IMR-90 (cell line): Measurements from ENCODE around the gene TBRG4. TPM values are rescaled to one million over a fixed set of nuclear protein-coding genes. Genes with fewer than 3 reads are reported as not detected.

ENCODE experiments used
- ATAC-seq: fragments of 200-7000 bp; cut with Tn5 transposase; 2 replicates; pipeline ENCODE4 v1.9.1; 2020; ENCODE audit warnings: low read depth, mild to moderate bottlenecking, moderate library complexity
- BruUV-seq: library from RNA; stranded (reverse); fragments of 400-500 nt; replicated peaks from 2 replicates; lab custom pipeline; 2021; lab: Mats Ljungman, UMichigan
- CTCF ChIA-PET: fragments of 300-600 bp; formaldehyde crosslinking; extraction: SDS; loops from one replicate; lab custom pipeline; 2021; ENCODE audit warnings: antibody characterized with exemption; lab: Yijun Ruan, JAX
- POLR2A ChIA-PET: fragments of 300-600 bp; sonication (Branson Sonifier 250); formaldehyde crosslinking; loops from one replicate; lab custom pipeline; 2022; ENCODE audit warnings: antibody characterized with exemption; ENCODE audit not compliant: unreplicated experiment; lab: Charles Lee
- DNase-seq: peaks from one replicate; pipeline ENCODE4 v3.0.0; 2013
- H2AFZ ChIP-seq: replicated peaks from 2 replicates; pipeline ENCODE3; 2013; ENCODE audit warnings: low read length, mild to moderate bottlenecking; ENCODE audit not compliant: poor library complexity
- H2AK5ac ChIP-seq: 2 replicates; pipeline ENCODE4 v1.6.1; 2013; ENCODE audit warnings: low read depth, low read length, inconsistent platforms
- H2AK9ac ChIP-seq: replicated peaks from 2 replicates; pipeline ENCODE3; 2013; ENCODE audit warnings: mild to moderate bottlenecking, low read depth, low read length, moderate library complexity; ENCODE audit not compliant: poor library complexity
- H2BK120ac ChIP-seq: 2 replicates; pipeline ENCODE4 v1.6.1; 2013; ENCODE audit warnings: low read depth, low read length, inconsistent platforms
- H2BK15ac ChIP-seq: 3 replicates; pipeline ENCODE4 v1.6.1; 2013; ENCODE audit warnings: low read depth, low read length, inconsistent platforms
- H2BK20ac ChIP-seq: 2 replicates; pipeline ENCODE4 v1.6.1; 2013; ENCODE audit warnings: low read depth, mild to moderate bottlenecking, inconsistent platforms, low read length, moderate library complexity
- H2BK5ac ChIP-seq: 2 replicates; pipeline ENCODE4 v1.6.1; 2013; ENCODE audit warnings: mild to moderate bottlenecking, low read depth, low read length, inconsistent platforms; ENCODE audit not compliant: poor library complexity, severe bottlenecking
- H3K14ac ChIP-seq: replicated peaks from 2 replicates; pipeline ENCODE4 v1.6.1; 2013; ENCODE audit warnings: low read depth, low read length, inconsistent platforms
- H3K18ac ChIP-seq: 2 replicates; pipeline ENCODE4 v1.6.1; 2013; ENCODE audit warnings: low read depth, low read length, control low read depth
- H3K23ac ChIP-seq: 2 replicates; pipeline ENCODE4 v1.6.1; 2013; ENCODE audit warnings: low read depth, low read length, inconsistent platforms
- H3K27ac ChIP-seq: 2 replicates; pipeline ENCODE4 v1.5.1; 2013; ENCODE audit warnings: mild to moderate bottlenecking, control low read depth, low read length; ENCODE audit not compliant: insufficient read depth
- H3K27me3 ChIP-seq: 2 replicates; pipeline ENCODE4 v1.6.1; 2013; ENCODE audit warnings: low read length; ENCODE audit not compliant: control insufficient read depth, insufficient read depth
- H3K36me3 ChIP-seq: 2 replicates; pipeline ENCODE4 v1.6.1; 2013; ENCODE audit warnings: low read length, mixed read lengths; ENCODE audit not compliant: control insufficient read depth, insufficient read depth
- H3K4ac ChIP-seq: 2 replicates; pipeline ENCODE4 v1.6.1; 2013; ENCODE audit warnings: low read depth, low read length, inconsistent platforms
- H3K4me1 ChIP-seq: 2 replicates; pipeline ENCODE4 v1.6.1; 2013; ENCODE audit warnings: low read length, mixed read lengths; ENCODE audit not compliant: control insufficient read depth, insufficient read depth
- H3K4me2 ChIP-seq: 2 replicates; pipeline ENCODE4 v1.6.1; 2013; ENCODE audit warnings: low read depth, mild to moderate bottlenecking, control low read depth, low read length, moderate library complexity
- H3K4me3 ChIP-seq: 2 replicates; pipeline ENCODE4 v1.5.1; 2013; ENCODE audit warnings: low read depth, mild to moderate bottlenecking, control low read depth, low read length, moderate library complexity; ENCODE audit not compliant: insufficient read depth
- H3K56ac ChIP-seq: 2 replicates; pipeline ENCODE4 v1.6.1; 2013; ENCODE audit warnings: low read length, inconsistent platforms; ENCODE audit not compliant: insufficient read depth; ENCODE audit errors: extremely low read depth
- H3K79me1 ChIP-seq, 2 experiments: 2 replicates each; pipeline ENCODE4 v1.6.1; 2013; ENCODE audit warnings: low read length in 2 of 2, inconsistent platforms in 1 of 2, low read depth in 1 of 2
- H3K9ac ChIP-seq: 2 replicates; pipeline ENCODE4 v1.6.1; 2013; ENCODE audit warnings: low read depth, low read length, control low read depth
- H3K9me1 ChIP-seq: 2 replicates; pipeline ENCODE4 v1.6.1; 2013; ENCODE audit warnings: low read length, inconsistent platforms; ENCODE audit not compliant: insufficient read depth
- H3K9me3 ChIP-seq: 2 replicates; pipeline ENCODE4 v1.6.1; 2013; ENCODE audit warnings: low read length; ENCODE audit not compliant: control insufficient read depth, insufficient read depth
- H4K20me1 ChIP-seq: 2 replicates; pipeline ENCODE4 v1.6.1; 2013; ENCODE audit warnings: low read length, inconsistent platforms; ENCODE audit not compliant: insufficient read depth
- H4K5ac ChIP-seq: 2 replicates; pipeline ENCODE4 v1.6.1; 2013; ENCODE audit warnings: mild to moderate bottlenecking, low read depth, low read length, control low read depth
- H4K8ac ChIP-seq, 2 experiments: 2 replicates each; pipeline ENCODE4 v1.6.1; 2013; ENCODE audit warnings: low read depth in 2 of 2, low read length in 2 of 2, control low read depth in 1 of 2, inconsistent platforms in 1 of 2
- H4K91ac ChIP-seq: 2 replicates; pipeline ENCODE4 v1.6.1; 2013; ENCODE audit warnings: low read depth, low read length, inconsistent platforms; ENCODE audit not compliant: insufficient read depth
- BHLHE40 ChIP-seq: fragments of 150-350 bp; IDR thresholded peaks from 2 replicates; pipeline ENCODE4 v1.6.1; 2016; ENCODE audit warnings: mild to moderate bottlenecking, low read depth, low read length
- RAD21 ChIP-seq: IDR thresholded peaks from 2 replicates; pipeline ENCODE4 v1.6.1; 2012; ENCODE audit warnings: low read length, improper control_type of control experiment
- WGBS, 2 experiments: methylation state at CpG; one replicate each; pipeline versions ENCODE4 v1.1.5 to v1.1.7; 2013; ENCODE audit warnings: missing lambda C conversion rate in 2 of 2; ENCODE audit not compliant: insufficient read length in 1 of 2; ENCODE audit errors: extremely low coverage in 2 of 2; 5-methylcytosine and 5-hydroxymethylcytosine counted together
- dilution Hi-C: fragments of 300-500 bp; cut with HindIII; formaldehyde crosslinking; loops from one replicate; pipeline ENCODE4 v1.14.3; 2018; ENCODE audit warnings: low sequenced_read_pairs; ENCODE audit not compliant: unreplicated experiment
- in situ Hi-C: fragments of 300-500 bp; cut with MboI; formaldehyde crosslinking; loops from 3 replicates; pipeline ENCODE4 v1.14.3; 2019; ENCODE audit warnings: low sequenced_read_pairs, inconsistent platforms, mixed read lengths
- intact Hi-C: fragments of 100-400 bp; cut with micrococcal nuclease; formaldehyde crosslinking; loops from 2 replicates; pipeline ENCODE4 v1.10.0; 2022
- polyA plus RNA-seq, 3 experiments: library from polyadenylated mRNA; depleted of rRNA; stranded (reverse); fragments of >200 nt; gene quantifications; 2 replicates each; pipeline ENCODE4 v1.2.3, GENCODE V29; 2012; ENCODE audit warnings: low replicate concordance in 1 of 3
- total RNA-seq: library from RNA; depleted of rRNA; stranded (reverse); fragments of >200 nt; gene quantifications from 2 replicates; pipeline ENCODE4 v1.2.3, GENCODE V29; 2012
- TF ChIP-seq, protein P1 (sequence below): conservative IDR thresholded peaks from 2 replicates; pipeline ENCODE4 v1.5.1; 2012; ENCODE audit warnings: mild to moderate bottlenecking, low read depth, low read length, improper control_type of control experiment

Gene TBRG4
- total and polyA plus RNA-seq, 2 of the 4 experiments (the other 2 are of a cell fraction), result 71.6 to 77.6 TPM

DNA sequence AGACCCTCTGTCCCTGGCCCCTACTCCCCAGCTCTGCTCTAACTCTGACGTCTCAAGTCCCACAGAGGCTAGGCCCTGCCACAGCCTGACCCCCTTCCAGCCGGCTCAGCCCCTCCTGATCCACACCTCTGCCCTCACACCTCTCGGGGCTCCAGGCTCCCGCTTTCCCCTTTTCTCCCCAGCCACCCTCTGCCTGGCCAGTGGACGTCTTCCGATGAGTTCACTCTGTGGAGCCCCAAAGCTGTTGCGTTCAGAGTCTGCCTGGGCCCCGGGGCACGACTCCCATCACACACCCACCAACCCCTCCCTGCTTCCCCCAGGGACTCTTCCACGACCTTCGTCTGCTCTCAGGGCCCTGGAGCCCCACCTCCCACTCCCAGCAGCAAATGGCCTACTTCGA, 18.4 kb upstream of the TBRG4 start:
- Histone ChIP-seq H4K20me1 (no peaks in the 10 kb centered on the region), H2BK5ac (no peak overlapping the region), H4K5ac (no peak overlapping the region), H3K4me3 (no peak overlapping the region), H3K27ac (no peak overlapping the region), H3K18ac (no peak overlapping the region), H3K4me1 (no peaks in the 10 kb centered on the region), H3K4ac (no peak overlapping the region), H3K27me3 (peaks cover 21% of the 10 kb centered on the region), H4K91ac (no peak overlapping the region), H3K4me2 (no peak overlapping the region), H3K23ac (no peak overlapping the region), H3K9ac (no peak overlapping the region), H3K14ac (no peak overlapping the region), H2BK20ac (no peak overlapping the region), H3K56ac (no peak overlapping the region), H2BK15ac (no peak overlapping the region), H2AK5ac (no peak overlapping the region), H3K9me1 (no peaks in the 10 kb centered on the region; the same call in 1 of the 2 replicates), H3K36me3 (no peaks in the 10 kb centered on the region), H2AK9ac (no peak overlapping the region), H2AFZ (no peak overlapping the region), H2BK120ac (no peak overlapping the region), H3K9me3 (no peaks in the 10 kb centered on the region), H3K79me1 (no peaks in the 10 kb centered on the region), H4K8ac (no peak overlapping the region)
- ChIA-PET POLR2A (no interaction called here), CTCF (no interaction called here)
- ATAC-seq (no peak), DNase-seq (no peak)
- WGBS, 2 experiments, result 35% methylated on average over 2 of the region's 12 CpGs; no CpG with 5 or more reads in 1 of the 2 experiments
- BruUV-seq, result no TSS peak
- in situ Hi-C loops, result loop anchor here (10.0 kb wide), 3 partner anchors 165 to 535 kb away; no protein-coding TSS in a partner anchor
- intact Hi-C loops, result no loop called here
- TF ChIP-seq, protein P1, sequence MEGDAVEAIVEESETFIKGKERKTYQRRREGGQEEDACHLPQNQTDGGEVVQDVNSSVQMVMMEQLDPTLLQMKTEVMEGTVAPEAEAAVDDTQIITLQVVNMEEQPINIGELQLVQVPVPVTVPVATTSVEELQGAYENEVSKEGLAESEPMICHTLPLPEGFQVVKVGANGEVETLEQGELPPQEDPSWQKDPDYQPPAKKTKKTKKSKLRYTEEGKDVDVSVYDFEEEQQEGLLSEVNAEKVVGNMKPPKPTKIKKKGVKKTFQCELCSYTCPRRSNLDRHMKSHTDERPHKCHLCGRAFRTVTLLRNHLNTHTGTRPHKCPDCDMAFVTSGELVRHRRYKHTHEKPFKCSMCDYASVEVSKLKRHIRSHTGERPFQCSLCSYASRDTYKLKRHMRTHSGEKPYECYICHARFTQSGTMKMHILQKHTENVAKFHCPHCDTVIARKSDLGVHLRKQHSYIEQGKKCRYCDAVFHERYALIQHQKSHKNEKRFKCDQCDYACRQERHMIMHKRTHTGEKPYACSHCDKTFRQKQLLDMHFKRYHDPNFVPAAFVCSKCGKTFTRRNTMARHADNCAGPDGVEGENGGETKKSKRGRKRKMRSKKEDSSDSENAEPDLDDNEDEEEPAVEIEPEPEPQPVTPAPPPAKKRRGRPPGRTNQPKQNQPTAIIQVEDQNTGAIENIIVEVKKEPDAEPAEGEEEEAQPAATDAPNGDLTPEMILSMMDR, result no peak
- TF ChIP-seq RAD21 (no peak), BHLHE40 (no peak)
- dilution Hi-C loops, result no loop called here
